Astrocyte (in vitro differentiated cells and primary cell): ENCODE measurements around the gene LSMEM2. TPM values are rescaled to one million over a fixed set of nuclear protein-coding genes. Genes with fewer than 3 reads are reported as not detected.

Experiments
- DNase-seq: peaks from one replicate; pipeline ENCODE4 v3.0.0-alpha.2; 2010; ENCODE audit warnings: low read depth
- FAIRE-seq: peaks from 2 replicates; lab custom pipeline; 2011; peaks lifted over from hg19 to GRCh38; lab: Jason Lieb, UNC
- H2AFZ ChIP-seq: 2 replicates; pipeline ENCODE4 v1.6.0; 2012; ENCODE audit warnings: low read depth, low read length, inconsistent platforms
- H3K27ac ChIP-seq: 2 replicates; pipeline ENCODE4 v1.5.1; 2011; ENCODE audit warnings: low read depth, low read length, inconsistent platforms
- H3K27me3 ChIP-seq: 2 replicates; pipeline ENCODE4 v1.6.0; 2011; ENCODE audit warnings: low read length, inconsistent platforms; ENCODE audit not compliant: insufficient read depth
- H3K36me3 ChIP-seq: 2 replicates; pipeline ENCODE4 v1.5.1; 2011; ENCODE audit warnings: low read length, inconsistent platforms; ENCODE audit not compliant: insufficient read depth
- H3K4me1 ChIP-seq: 2 replicates; pipeline ENCODE4 v1.5.1; 2011; ENCODE audit warnings: low read length, inconsistent platforms; ENCODE audit not compliant: insufficient read depth
- H3K4me2 ChIP-seq: 2 replicates; pipeline ENCODE4 v1.6.0; 2012; ENCODE audit warnings: low read length, inconsistent platforms
- H3K4me3 ChIP-seq: 2 replicates; pipeline ENCODE4 v1.5.1; 2011; ENCODE audit warnings: low read depth, mild to moderate bottlenecking, low read length, inconsistent platforms; ENCODE audit not compliant: insufficient read depth
- H3K79me2 ChIP-seq: 2 replicates; pipeline ENCODE4 v1.6.0; 2012; ENCODE audit warnings: mild to moderate bottlenecking, low read length, inconsistent platforms; ENCODE audit not compliant: insufficient read depth
- H3K9ac ChIP-seq: 2 replicates; pipeline ENCODE4 v1.6.0; 2012; ENCODE audit warnings: mild to moderate bottlenecking, low read length, inconsistent platforms
- H3K9me3 ChIP-seq: 2 replicates; pipeline ENCODE4 v1.5.1; 2012; ENCODE audit warnings: low read depth, mild to moderate bottlenecking, low read length, inconsistent platforms; ENCODE audit not compliant: insufficient read depth
- H4K20me1 ChIP-seq: 2 replicates; pipeline ENCODE4 v1.6.0; 2012; ENCODE audit warnings: low read length, inconsistent platforms; ENCODE audit not compliant: insufficient read depth
- H3K27ac Mint-ChIP-seq: one replicate; pipeline ENCODE4 v1.8.0; 2021; ENCODE audit warnings: mild to moderate bottlenecking, mixed read lengths; ENCODE audit not compliant: unreplicated experiment
- H3K27me3 Mint-ChIP-seq: one replicate; pipeline ENCODE4 v1.8.0; 2021; ENCODE audit warnings: low read depth, mixed read lengths; ENCODE audit not compliant: unreplicated experiment
- H3K36me3 Mint-ChIP-seq: one replicate; pipeline ENCODE4 v1.8.0; 2021; ENCODE audit warnings: low read depth, mixed read lengths; ENCODE audit not compliant: unreplicated experiment
- H3K4me1 Mint-ChIP-seq: one replicate; pipeline ENCODE4 v1.8.0; 2021; ENCODE audit warnings: low read depth, mixed read lengths; ENCODE audit not compliant: unreplicated experiment
- H3K4me3 Mint-ChIP-seq: one replicate; pipeline ENCODE4 v1.8.0; 2021; ENCODE audit warnings: mild to moderate bottlenecking, moderate library complexity, mixed read lengths; ENCODE audit not compliant: unreplicated experiment
- H3K9me3 Mint-ChIP-seq: one replicate; pipeline ENCODE4 v1.8.0; 2021; ENCODE audit warnings: mild to moderate bottlenecking, mixed read lengths; ENCODE audit not compliant: unreplicated experiment
- CTCF ChIP-seq: IDR thresholded peaks from 2 replicates; pipeline ENCODE4 v1.5.1; 2011; ENCODE audit warnings: low read depth, mild to moderate bottlenecking, inconsistent platforms, low read length, moderate library complexity; ENCODE audit not compliant: insufficient read depth
- EZH2 ChIP-seq: IDR thresholded peaks from 2 replicates; pipeline ENCODE4 v1.6.1; 2012; ENCODE audit warnings: mild to moderate bottlenecking, low read length, inconsistent platforms; ENCODE audit not compliant: insufficient read depth
- total RNA-seq: library from RNA; stranded (reverse); gene quantifications from 2 replicates; pipeline ENCODE4 v1.2.1, GENCODE V29; 2021

The LSMEM2 gene
- total RNA-seq, 1 donor from 2014 or later = 0.30 TPM

- no peaks in the 10 kb centered on the region for H3K9me3 Mint-ChIP-seq
- Histone ChIP-seq H3K9me3 (no peaks in the 10 kb centered on the region), H3K27ac (no peak overlapping the region), H3K36me3 (peaks cover 12% of the 10 kb centered on the region), H4K20me1 (peaks cover 50% of the 10 kb centered on the region), H3K79me2 (peaks cover 40% of the 10 kb centered on the region), H3K4me2 (peak overlapping the region; percentile 93), H3K9ac (peak overlapping the region; percentile 96), H3K4me3 (peak overlapping the region; percentile 95), H2AFZ (peak overlapping the region; percentile 92), H3K4me1 (peaks cover 29% of the 10 kb centered on the region), H3K27me3 (no peaks in the 10 kb centered on the region)
- H3K4me1 Mint-ChIP-seq = peaks cover 23% of the 10 kb centered on the region
- peak overlapping the region; percentile 93 for H3K4me3 Mint-ChIP-seq
- no peaks in the 10 kb centered on the region for H3K27me3 Mint-ChIP-seq
- FAIRE-seq (no peak), DNase-seq (no peak)
- TF ChIP-seq EZH2 (no peak), CTCF (no peak)
- peaks cover 21% of the 10 kb centered on the region for H3K36me3 Mint-ChIP-seq
- peak overlapping the region; percentile 96 for H3K27ac Mint-ChIP-seq
These were observed 41.2 kb downstream of the LSMEM2 start for GRCh38 chr3:50319894-50320625.

- Histone ChIP-seq H3K36me3 (peaks cover 13% of the 10 kb centered on the region), H3K27ac (peak overlapping the region; percentile 100), H3K9me3 (no peaks in the 10 kb centered on the region), H3K4me2 (peak overlapping the region; percentile 93), H4K20me1 (peaks cover 46% of the 10 kb centered on the region), H3K4me1 (peaks cover 29% of the 10 kb centered on the region), H3K4me3 (peak overlapping the region; percentile 95), H3K27me3 (no peaks in the 10 kb centered on the region), H2AFZ (peak overlapping the region; percentile 92), H3K9ac (peak overlapping the region; percentile 96), H3K79me2 (peaks cover 41% of the 10 kb centered on the region)
- Mint-ChIP-seq H3K9me3 (no peaks in the 10 kb centered on the region), H3K36me3 (peaks cover 18% of the 10 kb centered on the region), H3K4me1 (peaks cover 23% of the 10 kb centered on the region), H3K27ac (peak overlapping the region; percentile 96), H3K4me3 (peak overlapping the region; percentile 93), H3K27me3 (no peaks in the 10 kb centered on the region)
- no peak for FAIRE-seq
- TF ChIP-seq EZH2 (no peak), CTCF (no peak)
- peak; percentile 36 for DNase-seq
These were observed 42.0 kb downstream of the LSMEM2 start for GRCh38 chr3:50320853-50321335.
